Chondrocyte (in vitro differentiated cells): ENCODE measurements around the gene NCOR2. TPM values are rescaled to one million over a fixed set of nuclear protein-coding genes. Genes with fewer than 3 reads are reported as not detected.

Experiments used
- DNase-seq: peaks from one replicate; pipeline ENCODE4 v3.0.0; 2021; ENCODE audit warnings: mixed read lengths, low spot score
- H3K27ac Mint-ChIP-seq: one replicate; pipeline ENCODE4 v1.8.0; 2021; ENCODE audit warnings: mild to moderate bottlenecking, moderate library complexity, mixed read lengths; ENCODE audit not compliant: unreplicated experiment
- H3K27me3 Mint-ChIP-seq: 2 replicates; pipeline ENCODE4 v1.8.0; 2021; ENCODE audit warnings: low read depth, mixed read lengths
- H3K36me3 Mint-ChIP-seq: 2 replicates; pipeline ENCODE4 v1.8.0; 2021; ENCODE audit warnings: low read depth, mixed read lengths
- H3K4me1 Mint-ChIP-seq: 2 replicates; pipeline ENCODE4 v1.8.0; 2021; ENCODE audit warnings: low read depth, mild to moderate bottlenecking, mixed read lengths
- H3K4me3 Mint-ChIP-seq: one replicate; pipeline ENCODE4 v1.8.0; 2021; ENCODE audit warnings: mild to moderate bottlenecking, moderate library complexity, mixed read lengths; ENCODE audit not compliant: unreplicated experiment
- H3K9me3 Mint-ChIP-seq: 2 replicates; pipeline ENCODE4 v1.8.0; 2021; ENCODE audit warnings: low read depth, mixed read lengths
- total RNA-seq: library from RNA; stranded (reverse); gene quantifications from 3 replicates; pipeline ENCODE4 v1.2.1, GENCODE V29; 2021
- TF ChIP-seq, protein P1 (sequence below): fragments of 200-600 bp; sonication (generic); IDR thresholded peaks from 2 replicates; pipeline ENCODE4 v1.5.0; 2021; ENCODE audit warnings: antibody characterized with exemption, mild to moderate bottlenecking, moderate library complexity

Gene NCOR2
- total RNA-seq, 1 donor from 2014 or later = 327 TPM

DNA sequence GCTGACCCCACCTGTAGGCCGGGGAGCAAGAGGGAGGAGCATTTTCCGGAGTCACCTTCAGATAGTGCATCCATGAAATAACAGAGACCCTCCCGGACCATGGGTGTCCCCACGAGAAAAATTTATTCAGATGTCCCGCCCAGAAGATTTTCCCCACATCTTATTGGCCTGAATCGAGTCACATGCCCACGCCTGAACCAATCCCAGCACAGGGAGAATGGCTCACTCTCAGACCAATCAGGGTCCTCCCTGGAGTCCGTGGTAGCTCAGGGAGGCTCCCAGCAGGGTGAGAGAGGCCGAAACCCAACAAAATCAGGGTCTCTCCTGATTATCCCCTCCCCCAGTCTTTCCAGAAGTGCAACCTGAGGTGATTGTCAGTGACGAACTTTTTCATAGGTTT lies 16.4 kb upstream of the NCOR2 start:
- no peak for DNase-seq
- TF ChIP-seq, protein P1, sequence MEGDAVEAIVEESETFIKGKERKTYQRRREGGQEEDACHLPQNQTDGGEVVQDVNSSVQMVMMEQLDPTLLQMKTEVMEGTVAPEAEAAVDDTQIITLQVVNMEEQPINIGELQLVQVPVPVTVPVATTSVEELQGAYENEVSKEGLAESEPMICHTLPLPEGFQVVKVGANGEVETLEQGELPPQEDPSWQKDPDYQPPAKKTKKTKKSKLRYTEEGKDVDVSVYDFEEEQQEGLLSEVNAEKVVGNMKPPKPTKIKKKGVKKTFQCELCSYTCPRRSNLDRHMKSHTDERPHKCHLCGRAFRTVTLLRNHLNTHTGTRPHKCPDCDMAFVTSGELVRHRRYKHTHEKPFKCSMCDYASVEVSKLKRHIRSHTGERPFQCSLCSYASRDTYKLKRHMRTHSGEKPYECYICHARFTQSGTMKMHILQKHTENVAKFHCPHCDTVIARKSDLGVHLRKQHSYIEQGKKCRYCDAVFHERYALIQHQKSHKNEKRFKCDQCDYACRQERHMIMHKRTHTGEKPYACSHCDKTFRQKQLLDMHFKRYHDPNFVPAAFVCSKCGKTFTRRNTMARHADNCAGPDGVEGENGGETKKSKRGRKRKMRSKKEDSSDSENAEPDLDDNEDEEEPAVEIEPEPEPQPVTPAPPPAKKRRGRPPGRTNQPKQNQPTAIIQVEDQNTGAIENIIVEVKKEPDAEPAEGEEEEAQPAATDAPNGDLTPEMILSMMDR = no peak
- H3K27ac Mint-ChIP-seq = no peak overlapping the region
- H3K4me1 Mint-ChIP-seq = peaks cover 17% of the 10 kb centered on the region
- no peaks in the 10 kb centered on the region for H3K27me3 Mint-ChIP-seq
- H3K4me3 Mint-ChIP-seq = no peak overlapping the region
- peaks cover 1% of the 10 kb centered on the region for H3K36me3 Mint-ChIP-seq
- H3K9me3 Mint-ChIP-seq = peaks cover 3% of the 10 kb centered on the region

DNA sequence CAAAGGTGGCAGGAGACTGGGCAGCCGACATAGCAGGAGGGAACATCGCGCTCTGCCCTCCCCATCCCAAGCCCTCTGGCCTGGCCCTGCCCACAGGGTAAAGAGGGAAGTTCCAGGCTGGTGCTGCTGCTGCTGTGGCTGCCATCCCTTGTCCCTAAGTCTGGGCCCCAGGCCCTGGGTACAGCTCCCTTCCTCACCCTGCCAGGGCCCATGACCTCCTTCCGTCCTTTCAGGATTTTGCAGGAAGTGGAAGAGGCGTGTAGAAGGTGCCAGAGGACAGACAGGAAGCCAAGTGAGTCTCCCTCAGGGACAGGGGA lies 14.7 kb upstream of the NCOR2 start:
- Mint-ChIP-seq H3K27ac (no peak overlapping the region), H3K27me3 (no peaks in the 10 kb centered on the region), H3K4me1 (peaks cover 9% of the 10 kb centered on the region), H3K36me3 (peaks cover 2% of the 10 kb centered on the region), H3K9me3 (peaks cover 4% of the 10 kb centered on the region), H3K4me3 (no peak overlapping the region)
- DNase-seq = no peak
- TF ChIP-seq, protein P1 = no peak

DNA sequence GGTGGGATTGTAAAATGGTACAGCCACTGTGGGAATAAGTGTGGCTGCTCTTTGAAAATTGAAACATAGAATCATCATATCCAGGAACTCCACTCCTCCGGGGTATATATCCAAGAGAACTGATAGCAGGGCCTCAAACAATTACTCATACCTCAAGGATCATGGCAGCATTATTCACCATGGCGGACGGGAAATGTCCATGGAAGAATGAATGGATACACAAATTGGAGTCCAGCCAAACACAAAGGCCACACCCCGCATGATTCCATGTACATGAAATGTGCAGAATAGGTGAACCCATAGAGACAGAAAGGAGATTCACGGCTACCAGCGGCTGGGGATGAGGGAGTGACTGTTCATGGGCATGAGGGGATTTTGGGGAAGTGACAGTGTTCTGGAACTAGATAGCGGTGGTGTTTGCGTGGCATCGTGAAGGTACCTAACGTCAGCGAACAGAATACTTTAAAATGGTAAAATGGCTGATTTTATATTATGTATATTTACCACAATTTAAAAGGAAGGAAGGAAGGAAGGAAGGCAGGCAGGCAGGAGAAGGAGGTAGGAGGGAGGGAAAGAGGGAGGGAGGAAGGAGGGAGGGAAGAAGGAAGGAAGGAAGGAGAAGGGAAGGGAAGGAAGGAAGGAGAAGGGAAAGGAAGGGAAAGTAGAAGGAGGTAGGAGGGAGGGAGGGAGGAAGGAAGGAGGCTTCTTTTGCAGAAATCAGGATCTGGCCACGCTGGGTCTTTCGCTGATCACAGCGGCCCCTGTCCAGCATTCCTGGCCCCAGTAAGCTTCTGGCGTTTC lies 14.1 kb upstream of the NCOR2 start:
- H3K9me3 Mint-ChIP-seq = peaks cover 9% of the 10 kb centered on the region
- H3K27ac Mint-ChIP-seq = no peak overlapping the region
- H3K36me3 Mint-ChIP-seq = peaks cover 3% of the 10 kb centered on the region
- H3K4me3 Mint-ChIP-seq = no peak overlapping the region
- peaks cover 9% of the 10 kb centered on the region for H3K4me1 Mint-ChIP-seq
- DNase-seq = no peak
- TF ChIP-seq, protein P1 = no peak
- H3K27me3 Mint-ChIP-seq = no peaks in the 10 kb centered on the region

DNA sequence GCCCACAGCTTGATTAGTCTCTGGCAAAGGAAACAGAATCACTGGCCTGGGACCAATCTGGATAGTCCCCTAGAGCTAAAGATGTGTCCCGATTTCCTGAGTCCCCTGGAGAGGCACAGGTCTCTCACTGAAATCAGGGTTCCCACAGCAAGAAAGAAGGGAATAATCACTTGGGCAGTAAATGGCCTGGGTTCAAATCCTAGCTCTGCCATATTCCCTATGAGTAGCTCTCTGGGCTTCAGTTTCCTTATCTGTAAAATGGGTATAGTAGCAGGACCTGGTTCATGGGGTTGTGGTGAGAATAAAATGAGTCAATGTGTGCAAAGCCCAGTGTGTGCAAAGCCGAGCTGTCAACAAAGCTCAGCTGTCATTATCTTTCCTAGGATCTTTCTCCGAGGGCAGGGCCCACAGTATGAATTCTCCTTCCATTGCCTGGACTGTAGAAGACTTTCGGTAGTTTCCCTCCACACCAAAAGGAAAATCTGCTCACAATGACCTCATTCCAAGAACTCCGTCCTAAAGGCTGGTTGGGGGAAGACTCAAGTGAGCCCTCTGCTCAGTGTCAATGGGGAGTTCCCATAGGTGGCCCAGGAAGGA lies 12.6 kb upstream of the NCOR2 start:
- H3K4me1 Mint-ChIP-seq = peaks cover 10% of the 10 kb centered on the region
- TF ChIP-seq, protein P1 = no peak
- no peak overlapping the region for H3K4me3 Mint-ChIP-seq
- no peak for DNase-seq
- H3K36me3 Mint-ChIP-seq = peaks cover 3% of the 10 kb centered on the region
- no peak overlapping the region for H3K27ac Mint-ChIP-seq
- peaks cover 9% of the 10 kb centered on the region for H3K9me3 Mint-ChIP-seq
- no peaks in the 10 kb centered on the region for H3K27me3 Mint-ChIP-seq

DNA sequence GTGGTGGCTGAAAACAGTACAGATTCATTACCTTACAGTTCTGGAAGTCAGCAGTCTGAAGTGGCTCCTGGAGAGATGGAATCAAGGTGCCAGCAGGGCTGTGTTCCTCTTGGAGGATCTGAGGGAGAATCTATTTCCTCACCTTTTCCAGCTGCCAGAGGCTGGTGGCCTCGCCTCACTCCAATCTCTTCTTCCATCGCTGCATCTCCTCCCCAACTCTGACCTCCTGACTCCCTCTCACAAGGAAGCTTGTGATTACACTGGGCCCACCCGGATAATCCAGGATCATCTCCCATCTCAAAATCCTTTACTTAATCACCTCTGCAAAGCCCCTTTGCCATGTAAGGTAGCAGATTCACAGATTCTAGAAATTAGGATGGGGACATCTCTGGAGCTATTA lies 11.4 kb upstream of the NCOR2 start:
- DNase-seq = no peak
- TF ChIP-seq, protein P1 = no peak
- Mint-ChIP-seq H3K27ac (no peak overlapping the region), H3K4me3 (no peak overlapping the region), H3K36me3 (peaks cover 3% of the 10 kb centered on the region), H3K4me1 (peaks cover 14% of the 10 kb centered on the region), H3K9me3 (peaks cover 9% of the 10 kb centered on the region), H3K27me3 (no peaks in the 10 kb centered on the region)
